AG04449 (cell line): Measurements from ENCODE around the gene SNRPD1.
"Not testable (repeated sequence)": the region's sequence is repeated elsewhere in the genome, so short reads cannot be mapped to it uniquely, and the experiment has no call there.

Source experiments
- CTCF ChIA-PET: fragments of 350-600 bp; formaldehyde crosslinking; extraction: SDS; loops from one replicate; lab custom pipeline; 2021; ENCODE audit warnings: antibody characterized with exemption; lab: Yijun Ruan, JAX
- POLR2A ChIA-PET: fragments of 400-600, 350-600 bp; formaldehyde crosslinking; extraction: SDS; loops from one replicate; lab custom pipeline; 2020; ENCODE audit warnings: antibody characterized with exemption, inconsistent platforms; lab: Yijun Ruan, JAX
- DNase-seq: peaks from one replicate; pipeline ENCODE4 v3.0.0-alpha.2; 2010; ENCODE audit warnings: low read depth, low spot score
- H3K4me3 ChIP-seq: 2 replicates; pipeline ENCODE4 v1.5.1; 2011; ENCODE audit warnings: low read depth, mild to moderate bottlenecking, control low read depth, low read length
- CTCF ChIP-seq: IDR thresholded peaks from one replicate; pipeline ENCODE4 v1.5.1; 2011; ENCODE audit warnings: mild to moderate bottlenecking, moderate library complexity, low read length, control low read depth, inconsistent platforms; ENCODE audit not compliant: insufficient read depth; ENCODE audit errors: missing control alignments

Gene SNRPD1

GRCh38 chr18:21672521-21673267, 60.6 kb downstream of the SNRPD1 start:
- TF ChIP-seq CTCF: no peak
- H3K4me3 ChIP-seq: no peak overlapping the region
- POLR2A ChIA-PET: interaction anchor here (0.6 kb wide), 1 partner anchor 66 kb away, joined by 3 read pairs; no protein-coding TSS in a partner anchor
- DNase-seq: no peak
- CTCF ChIA-PET: no interaction called here

GRCh38 chr18:21675354-21675753, 63.2 kb downstream of the SNRPD1 start:
- H3K4me3 ChIP-seq, DNase-seq, CTCF ChIA-PET, POLR2A ChIA-PET: not testable (repeated sequence)

GRCh38 chr18:21678859-21679258, 66.7 kb downstream of the SNRPD1 start:
- ChIA-PET POLR2A (no interaction called here), CTCF (interaction anchor here (1.4 to 1.5 kb wide), 2 partner anchors 11 to 78 kb away, joined by 3 to 4 read pairs; no protein-coding TSS in a partner anchor)
- no peak for TF ChIP-seq CTCF
- no peak for DNase-seq
- no peak overlapping the region for H3K4me3 ChIP-seq

- ChIA-PET CTCF (no interaction called here), POLR2A (no interaction called here)
- no peak for DNase-seq
- TF ChIP-seq CTCF: no peak
- H3K4me3 ChIP-seq: no peak overlapping the region
Observed at GRCh38 chr18:21680161-21680560, 68.0 kb downstream of the SNRPD1 start.

- DNase-seq: peak; percentile 28
- TF ChIP-seq CTCF: no peak
- CTCF ChIA-PET: interaction anchor here (1.6 kb wide), 1 partner anchor 71 kb away, joined by 7 read pairs; the partner anchor contains the start of gene SNRPD1
- H3K4me3 ChIP-seq: peak overlapping the region; percentile 44
- POLR2A ChIA-PET: interaction anchor here (0.5 kb wide), 1 partner anchor 24 kb away, joined by 5 read pairs; no protein-coding TSS in a partner anchor
Observed at GRCh38 chr18:21682371-21683051, 70.4 kb downstream of the SNRPD1 start.
